AG09309 (cell line): Measurements from ENCODE around the gene HAO2.
"Not testable (repeated sequence)": the region's sequence is repeated elsewhere in the genome, so short reads cannot be mapped to it uniquely, and the experiment has no call there.

ENCODE experiments used
- DNase-seq: peaks from one replicate; pipeline ENCODE4 v3.0.0-alpha.2; 2010; ENCODE audit warnings: low read depth
- H3K4me3 ChIP-seq: 2 replicates; pipeline ENCODE4 v1.5.1; 2011; ENCODE audit warnings: mild to moderate bottlenecking, low read depth, low read length, moderate library complexity; ENCODE audit not compliant: control insufficient read depth
- CTCF ChIP-seq: IDR thresholded peaks from 2 replicates; pipeline ENCODE4 v1.5.1; 2011; ENCODE audit warnings: mild to moderate bottlenecking, low read depth, low read length, inconsistent platforms; ENCODE audit not compliant: insufficient read depth, control insufficient read depth; ENCODE audit errors: missing control alignments

The HAO2 gene

GRCh38 chr1:119341372-119341947 is 27.1 kb upstream of the HAO2 start:
- no peak for DNase-seq
- no peak overlapping the region for H3K4me3 ChIP-seq
- no peak for TF ChIP-seq CTCF

GRCh38 chr1:119345398-119345797 is 23.2 kb upstream of the HAO2 start:
- DNase-seq, result no peak
- no peak for TF ChIP-seq CTCF

GRCh38 chr1:119347858-119348257 is 20.7 kb upstream of the HAO2 start:
- no peak for DNase-seq
- TF ChIP-seq CTCF, result no peak
- no peak overlapping the region for H3K4me3 ChIP-seq

More at GRCh38 chr1:119345398-119345797, 23.2 kb upstream of the HAO2 start:
- no peak overlapping the region for H3K4me3 ChIP-seq

GRCh38 chr1:119348941-119349340 is 19.6 kb upstream of the HAO2 start:
- no peak for DNase-seq
- H3K4me3 ChIP-seq, result no peak overlapping the region
- no peak for TF ChIP-seq CTCF

- DNase-seq, H3K4me3 ChIP-seq: not testable (repeated sequence)
Observed at GRCh38 chr1:119350866-119351265, 17.7 kb upstream of the HAO2 start.

GRCh38 chr1:119351997-119352396 is 16.6 kb upstream of the HAO2 start:
- H3K4me3 ChIP-seq, result no peak overlapping the region
- no peak for TF ChIP-seq CTCF
- no peak for DNase-seq

- no peak for DNase-seq
- no peak for TF ChIP-seq CTCF
- H3K4me3 ChIP-seq, result no peak overlapping the region
Observed at GRCh38 chr1:119353836-119354235, 14.7 kb upstream of the HAO2 start.

- TF ChIP-seq CTCF, result no peak
- DNase-seq, result no peak
Observed at GRCh38 chr1:119358636-119359035, 9.9 kb upstream of the HAO2 start.

More at GRCh38 chr1:119358636-119359035, 9.9 kb upstream of the HAO2 start:
- H3K4me3 ChIP-seq, result no peak overlapping the region
